B cell (primary cell): ENCODE measurements around the gene BACH2.

Experiments
- CTCF ChIP-seq: fragments of 200-600 bp; IDR thresholded peaks from one replicate; pipeline ENCODE4 v1.8.0; 2022; ENCODE audit warnings: antibody characterized with exemption, mild to moderate bottlenecking
- EZH2 ChIP-seq: IDR thresholded peaks from 2 replicates; pipeline ENCODE4 v1.6.1; 2012; ENCODE audit warnings: borderline replicate concordance, low read depth, mild to moderate bottlenecking, moderate library complexity, low read length; ENCODE audit not compliant: insufficient read depth, poor library complexity, severe bottlenecking

GRCh38 chr6:90109141-90109540, 187.5 kb downstream of the BACH2 start:
- no peak for TF ChIP-seq CTCF
- TF ChIP-seq EZH2, result no peak
